GM18868 (cell line): ENCODE results near the gene PRELP.
"Not testable (repeated sequence)": the region's sequence is repeated elsewhere in the genome, so short reads cannot be mapped to it uniquely, and the experiment has no call there.

ENCODE experiments used
- ATAC-seq: cut with Tn5 transposase; IDR thresholded peaks from one replicate; pipeline ENCODE4 v1.9.1; 2021; ENCODE audit warnings: mild to moderate bottlenecking, moderate library complexity; ENCODE audit not compliant: unreplicated experiment

The PRELP gene

DNA sequence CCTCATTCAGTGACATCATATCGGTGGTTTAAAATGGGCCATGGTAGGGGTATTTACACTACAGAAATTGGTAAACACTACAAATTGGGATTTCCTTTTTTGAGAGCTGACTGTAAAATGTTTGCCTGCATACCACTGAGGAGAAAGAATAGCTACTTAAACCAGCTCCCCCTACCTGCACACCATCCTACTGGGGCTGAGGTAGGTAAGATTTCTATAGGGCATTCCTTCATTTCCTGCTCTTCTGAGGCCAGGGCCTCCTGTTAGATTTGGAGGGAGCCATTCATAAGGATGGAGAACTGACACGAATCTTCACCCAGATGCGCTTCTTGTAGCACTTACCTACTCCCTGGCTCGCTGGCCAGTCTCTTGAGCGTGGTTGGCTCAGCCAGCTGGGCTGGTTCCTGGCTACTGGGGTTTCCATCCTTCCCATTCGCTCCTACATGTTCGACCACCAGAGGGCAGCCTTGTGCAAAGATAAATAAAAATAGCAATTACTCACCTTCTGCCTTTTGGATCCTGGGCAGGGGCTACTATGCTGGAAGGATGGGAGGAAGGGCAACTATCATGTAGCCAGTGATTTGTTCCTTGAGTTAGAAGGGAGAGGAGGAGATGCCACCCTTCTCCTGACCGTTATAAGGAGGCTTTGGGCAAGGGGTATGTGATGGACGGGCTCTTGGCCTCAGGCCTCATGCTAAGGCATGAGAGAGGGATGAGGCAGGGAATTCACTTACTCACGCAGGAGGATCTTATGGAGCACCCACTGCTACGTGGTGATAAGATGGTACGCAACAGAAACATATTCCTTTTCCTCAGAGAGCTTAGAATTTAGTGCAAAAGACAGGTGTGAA is 29.0 kb downstream of the PRELP start:
- ATAC-seq, result no peak

DNA sequence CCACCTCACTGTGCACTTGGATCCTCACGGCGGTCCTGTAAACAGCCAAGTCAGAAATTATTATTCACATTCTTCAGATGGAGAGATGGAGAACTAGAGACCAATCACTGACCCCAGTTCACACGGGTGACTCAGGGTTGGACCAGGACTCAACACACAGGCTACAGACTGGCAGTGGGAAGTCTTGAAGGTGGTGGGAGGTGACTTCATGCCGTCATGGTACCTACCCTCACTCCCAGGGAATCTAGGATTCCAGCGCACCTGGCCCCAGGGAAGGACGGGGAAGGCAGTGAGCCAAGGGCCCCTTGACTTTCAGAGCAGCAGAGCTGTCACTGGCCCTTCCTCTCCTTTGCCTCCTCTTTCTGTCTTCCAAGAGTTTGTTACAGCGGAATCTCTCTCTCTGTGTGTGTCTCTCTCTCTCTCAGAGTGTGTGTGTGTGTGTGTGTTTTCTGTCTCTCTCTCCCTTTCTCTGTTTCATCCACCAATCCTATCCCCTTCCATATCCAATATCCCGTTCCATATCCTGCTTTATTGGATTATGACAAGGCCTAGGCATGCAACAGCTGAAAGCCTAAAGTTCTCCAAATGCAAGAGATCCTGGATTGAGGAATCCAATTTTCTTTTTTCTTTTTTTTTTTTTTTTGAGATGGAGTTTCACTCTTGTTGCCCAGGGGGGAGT is 30.1 kb downstream of the PRELP start:
- no peak for ATAC-seq

DNA sequence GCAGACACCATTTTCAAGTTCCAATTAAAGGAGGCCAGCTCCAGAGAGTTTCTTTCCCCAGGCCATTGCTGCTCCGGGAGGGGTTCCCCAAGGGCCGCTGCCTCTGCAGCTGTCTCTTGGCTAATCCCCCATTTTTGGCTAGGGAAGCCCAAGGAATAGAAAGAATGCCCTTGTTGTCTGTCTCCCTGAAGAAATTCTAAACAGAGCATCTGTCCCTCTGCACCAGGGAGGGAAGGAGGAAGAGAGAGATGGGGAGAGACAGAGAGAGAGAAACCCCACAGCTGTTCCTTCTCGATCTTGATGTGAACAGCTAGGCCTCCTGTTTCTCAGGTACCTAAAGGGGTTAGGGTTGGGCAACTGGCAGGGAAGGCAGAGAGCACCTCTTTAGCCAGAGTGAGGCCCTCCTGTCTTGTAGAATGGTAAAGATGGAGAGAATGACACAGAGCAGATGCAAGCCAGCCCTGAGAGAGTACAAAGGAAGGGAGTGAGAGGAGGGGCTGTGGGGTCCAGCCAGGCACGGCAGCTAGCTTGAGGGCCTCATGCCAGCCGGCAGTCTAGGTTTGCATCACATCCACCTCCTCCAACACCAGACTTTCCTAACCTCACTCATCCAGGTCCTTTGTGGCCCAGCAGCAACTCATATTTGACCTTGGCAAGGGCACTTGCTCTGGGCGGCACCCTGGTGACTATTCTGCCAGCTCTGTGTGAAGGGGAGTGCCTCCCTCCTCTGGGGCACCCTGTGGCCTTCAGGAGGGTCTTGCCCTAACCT is 31.4 kb downstream of the PRELP start:
- no peak for ATAC-seq

DNA sequence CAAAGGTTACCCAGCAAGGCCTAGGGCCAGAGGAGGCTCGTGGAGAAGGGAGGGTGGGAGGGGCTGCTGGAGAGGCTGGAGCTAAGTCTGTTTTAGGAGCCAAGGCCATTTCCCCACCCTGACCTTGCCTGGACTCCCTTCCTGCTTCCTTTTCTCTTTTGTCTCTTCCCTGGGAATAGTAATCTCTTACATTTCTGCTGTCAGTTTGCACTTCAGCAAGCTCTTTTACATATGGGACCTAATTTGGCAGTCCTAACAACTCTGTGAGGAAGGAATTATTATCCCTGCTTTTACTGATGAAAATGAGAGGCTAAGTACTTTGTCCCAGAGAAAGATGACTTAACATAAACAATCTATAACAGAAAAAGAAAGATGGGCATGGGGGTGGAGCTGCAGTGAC is 32.2 kb downstream of the PRELP start:
- no peak for ATAC-seq

DNA sequence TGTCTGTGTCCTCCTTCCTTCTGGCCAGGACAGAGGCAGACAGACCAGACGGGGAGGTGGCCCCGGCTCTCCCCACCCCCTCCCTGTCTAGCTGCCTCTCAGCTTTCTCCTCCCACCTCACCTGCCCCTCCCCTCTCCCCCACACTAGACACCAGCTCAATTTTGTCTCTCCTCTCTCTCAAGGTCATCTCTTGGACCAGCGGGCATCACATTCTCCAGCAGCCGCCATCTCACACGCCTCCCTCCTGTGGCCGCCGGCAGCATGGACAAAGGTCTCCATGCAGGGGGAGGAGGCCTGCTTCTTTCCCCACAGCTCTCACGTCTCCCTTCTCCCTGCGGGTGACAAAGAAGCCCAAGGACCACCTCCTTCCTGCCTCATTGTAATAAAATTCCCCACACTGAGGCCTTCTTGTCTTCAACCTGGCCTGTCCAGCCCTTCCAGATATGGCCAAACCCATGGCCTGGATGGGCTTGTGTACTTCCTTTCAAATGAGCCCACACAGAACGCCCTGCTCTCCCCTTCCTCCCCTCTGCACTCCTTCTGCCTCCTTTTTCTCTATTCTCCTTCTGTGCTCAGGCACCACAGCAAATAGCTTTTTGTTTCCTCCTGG is 33.0 kb downstream of the PRELP start:
- ATAC-seq, result no peak

DNA sequence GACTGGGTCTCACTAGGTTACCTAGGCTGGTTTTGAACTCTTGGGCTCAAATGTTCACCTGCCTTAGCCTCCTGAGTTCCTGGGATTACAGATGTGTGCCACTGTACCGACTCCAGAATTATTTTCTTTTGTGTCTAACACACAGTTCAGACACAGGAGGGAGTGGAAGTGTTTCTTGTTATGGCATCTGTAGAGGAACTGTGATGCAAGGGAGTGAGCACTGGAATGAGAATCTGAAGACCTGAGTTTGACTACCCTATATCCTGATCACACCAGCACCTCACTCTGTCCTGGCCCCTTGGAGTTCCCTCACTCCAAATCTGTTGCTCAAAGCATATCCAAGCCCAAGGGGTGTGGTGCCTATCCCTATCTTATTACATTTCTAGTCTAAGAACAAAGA is 33.5 kb downstream of the PRELP start:
- no peak for ATAC-seq

DNA sequence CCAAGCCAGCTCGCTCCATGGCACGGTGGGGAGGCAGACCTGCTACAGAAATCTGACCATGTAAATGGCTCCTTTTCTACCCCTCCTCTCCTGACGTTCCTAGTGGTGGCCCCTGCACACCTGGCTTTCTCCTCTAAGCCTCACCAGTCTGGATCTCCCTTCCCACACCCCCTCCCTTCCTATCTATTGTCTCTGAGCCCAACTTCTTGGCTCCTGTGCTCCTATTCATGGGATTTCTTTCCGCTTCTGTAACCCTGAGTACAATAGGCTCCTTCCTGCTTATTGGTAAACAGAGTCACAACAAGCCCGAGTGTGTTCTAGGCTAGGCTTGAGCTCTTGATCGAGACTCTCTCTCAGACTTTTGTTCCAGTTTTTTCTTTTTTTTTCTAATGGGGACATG is 35.9 kb downstream of the PRELP start:
- ATAC-seq, result no peak

DNA sequence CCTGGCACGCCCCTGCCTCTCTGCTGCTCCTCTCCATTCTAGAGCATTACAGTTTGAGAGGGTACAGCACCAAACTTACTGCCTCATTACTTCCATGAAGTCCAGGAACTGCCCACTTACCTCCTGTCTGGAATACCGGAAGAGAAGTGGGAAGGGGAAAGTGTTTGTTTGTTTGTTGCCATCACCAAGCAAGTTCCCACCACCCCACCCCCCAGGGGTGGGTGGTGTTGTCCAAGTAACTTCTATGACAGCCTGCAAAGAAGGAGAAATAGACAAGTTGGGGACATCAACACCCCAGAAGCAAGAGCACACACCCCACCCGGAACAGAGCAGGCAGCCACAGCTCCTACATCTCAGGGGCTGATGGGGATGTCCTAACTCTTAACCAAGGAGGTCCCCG is 36.3 kb downstream of the PRELP start:
- no peak for ATAC-seq

DNA sequence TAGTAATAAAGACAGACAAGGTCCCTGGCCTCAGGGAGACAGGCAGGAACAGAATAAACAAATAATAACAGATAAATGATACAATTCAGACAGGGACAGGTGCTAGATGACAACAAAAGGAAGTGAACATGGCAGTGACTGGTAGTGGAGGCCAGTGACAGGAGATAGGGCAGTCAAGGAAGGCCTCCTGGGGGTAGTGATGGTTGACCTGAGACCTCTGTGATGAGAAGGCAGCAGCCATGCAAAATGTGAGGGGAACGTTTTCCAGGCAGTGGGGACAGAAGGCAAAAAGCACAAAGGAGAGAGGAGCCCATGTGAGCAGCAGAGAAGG is 36.9 kb downstream of the PRELP start:
- no peak for ATAC-seq

DNA sequence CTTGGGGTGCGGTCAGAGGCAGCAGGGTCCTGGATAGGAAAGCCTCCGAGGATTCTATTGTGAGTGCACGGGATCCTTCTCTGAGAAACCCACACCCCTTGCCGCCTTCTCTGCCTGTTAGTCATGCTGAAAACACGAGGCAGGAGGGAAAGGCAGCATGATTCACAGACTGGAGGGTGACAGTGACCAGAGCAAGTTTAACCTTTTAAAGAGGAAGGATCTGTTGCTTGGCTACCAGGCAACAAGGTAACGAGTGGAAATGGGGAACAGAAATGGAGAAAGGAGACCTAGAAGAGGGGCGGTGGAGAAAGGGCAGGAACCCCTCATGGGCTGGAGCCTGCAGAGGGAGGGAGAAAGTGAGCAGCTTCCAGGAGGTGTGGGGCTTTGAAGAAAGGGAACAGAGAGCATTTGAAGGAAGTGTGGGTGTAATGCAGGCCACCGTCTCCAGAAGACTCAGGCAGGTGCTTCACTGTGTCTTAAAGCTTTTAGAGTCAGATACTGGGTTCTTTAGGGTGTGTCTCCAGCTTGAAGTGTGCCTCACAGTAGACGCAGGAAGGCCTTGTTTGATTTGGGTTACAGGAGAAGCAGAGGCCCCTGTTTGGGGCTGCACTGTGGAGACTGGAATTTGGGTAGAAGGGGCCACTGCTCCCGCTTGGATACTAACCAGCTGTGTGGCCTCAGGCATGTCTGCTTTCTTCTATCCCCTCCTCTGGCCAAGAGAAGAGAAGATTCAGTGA is 37.4 kb downstream of the PRELP start:
- no peak for ATAC-seq

DNA sequence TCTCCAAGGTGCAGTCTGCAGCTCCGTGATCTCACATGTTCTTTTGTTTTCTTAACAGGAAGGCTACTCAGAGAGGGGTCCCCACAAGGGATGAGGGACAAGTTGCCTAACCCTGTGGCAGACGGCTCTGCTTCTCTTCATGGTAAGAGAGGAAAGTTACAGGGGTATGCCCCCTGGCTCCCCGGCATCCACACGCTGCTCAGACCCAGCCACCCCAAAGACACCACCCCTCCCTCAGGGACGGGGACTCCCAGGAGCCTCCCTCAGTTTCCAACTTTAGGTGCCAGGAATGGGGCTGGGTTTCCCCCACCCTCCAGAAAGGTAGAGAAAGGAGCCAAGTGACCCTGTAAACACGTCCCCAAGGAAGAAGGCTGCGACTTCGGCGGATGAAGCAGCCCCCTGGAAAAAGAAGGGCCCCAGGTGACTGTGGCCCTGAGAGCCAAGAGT is 38.0 kb downstream of the PRELP start:
- no peak for ATAC-seq

DNA sequence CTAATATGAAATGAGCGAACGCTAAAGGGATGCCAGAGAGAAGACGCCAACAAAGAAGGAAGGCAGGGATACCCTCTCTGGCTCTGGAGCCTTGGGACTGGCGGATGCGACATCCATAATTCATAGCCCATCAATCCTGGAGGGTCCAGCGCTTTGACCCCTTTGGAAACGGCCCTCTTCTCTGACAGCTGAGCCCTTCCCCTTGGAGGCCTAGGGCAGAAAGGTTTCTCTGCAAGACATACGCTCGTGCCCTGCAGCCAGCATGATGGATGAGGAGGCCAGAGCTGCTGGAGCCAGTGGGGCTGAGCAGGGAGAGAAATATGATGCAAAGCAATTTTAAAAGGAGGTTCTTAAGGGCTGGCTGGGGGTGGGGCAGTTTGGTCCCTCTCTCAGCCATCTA is 40.6 kb downstream of the PRELP start:
- ATAC-seq, result no peak

DNA sequence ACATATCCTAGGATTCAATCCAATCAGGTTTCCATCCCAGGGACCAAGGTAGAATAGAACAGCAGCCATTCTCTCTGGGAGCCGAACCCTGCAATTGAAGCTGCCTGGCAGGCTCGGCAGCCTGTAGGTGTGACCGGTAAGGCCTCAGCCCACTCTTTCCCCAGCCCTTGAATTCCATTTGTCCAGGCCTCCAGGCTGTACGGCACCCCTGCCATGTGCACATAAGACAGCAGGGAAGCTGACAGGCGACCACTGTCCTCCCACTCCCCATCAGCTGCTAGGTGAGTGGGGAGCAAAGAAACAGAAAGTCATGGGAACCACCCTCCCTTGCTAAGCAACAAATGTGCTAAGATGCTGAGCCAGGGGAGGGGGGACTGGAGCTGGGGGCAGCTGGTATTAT is 41.3 kb downstream of the PRELP start:
- no peak for ATAC-seq

DNA sequence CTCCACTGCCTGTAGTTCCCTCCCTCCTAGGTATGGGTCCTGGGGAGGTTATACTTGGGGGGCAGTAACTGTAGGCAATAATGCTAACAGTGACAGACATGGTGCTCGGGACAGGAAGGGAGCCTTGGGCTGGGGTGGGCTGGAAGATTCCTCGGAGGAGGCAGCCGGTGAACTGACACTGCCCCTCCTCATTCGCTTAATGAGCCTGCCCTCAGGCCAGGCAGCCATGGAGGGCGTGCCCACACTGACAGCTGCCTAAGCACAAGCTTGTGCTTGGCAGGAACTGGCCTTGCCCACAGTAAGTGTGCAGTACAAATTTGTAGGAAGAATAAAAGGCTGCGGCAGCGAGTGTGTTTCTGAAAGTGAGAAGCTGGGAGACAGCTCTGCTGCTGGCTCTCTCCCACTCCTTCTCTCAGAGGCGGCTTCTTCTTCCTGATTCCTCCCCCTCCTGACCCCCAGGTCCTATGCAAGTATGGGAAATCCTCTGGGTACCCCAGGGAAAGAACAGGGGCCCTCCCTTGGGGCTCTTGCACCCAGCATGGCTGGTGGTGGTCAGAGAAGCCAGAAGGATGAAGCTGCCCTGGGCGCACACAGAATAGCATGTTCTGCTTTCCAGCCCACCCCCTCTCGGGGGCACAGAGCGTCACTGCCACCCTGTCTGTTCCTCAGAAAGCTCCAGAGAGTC is 42.0 kb downstream of the PRELP start:
- ATAC-seq, result no peak

DNA sequence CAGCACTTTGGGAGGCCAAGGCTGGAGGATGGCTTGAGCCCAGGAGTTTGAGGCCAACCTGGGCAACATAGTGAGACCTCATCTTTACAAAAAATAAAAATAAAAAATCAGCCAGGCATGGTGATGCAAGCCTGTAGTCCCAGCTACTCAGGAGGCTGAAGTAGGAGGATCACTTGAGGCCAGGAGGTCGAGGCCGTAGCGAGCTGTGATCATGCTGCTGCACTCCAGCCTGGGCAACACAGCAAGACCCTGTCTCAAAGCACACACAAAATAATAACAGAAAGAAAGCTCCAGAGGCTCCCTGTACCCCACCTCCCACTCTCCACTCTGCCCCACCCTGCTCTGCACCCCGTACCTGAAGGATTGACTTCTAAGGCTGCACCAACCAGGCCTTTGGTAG is 42.5 kb downstream of the PRELP start:
- ATAC-seq, result not testable (repeated sequence)

DNA sequence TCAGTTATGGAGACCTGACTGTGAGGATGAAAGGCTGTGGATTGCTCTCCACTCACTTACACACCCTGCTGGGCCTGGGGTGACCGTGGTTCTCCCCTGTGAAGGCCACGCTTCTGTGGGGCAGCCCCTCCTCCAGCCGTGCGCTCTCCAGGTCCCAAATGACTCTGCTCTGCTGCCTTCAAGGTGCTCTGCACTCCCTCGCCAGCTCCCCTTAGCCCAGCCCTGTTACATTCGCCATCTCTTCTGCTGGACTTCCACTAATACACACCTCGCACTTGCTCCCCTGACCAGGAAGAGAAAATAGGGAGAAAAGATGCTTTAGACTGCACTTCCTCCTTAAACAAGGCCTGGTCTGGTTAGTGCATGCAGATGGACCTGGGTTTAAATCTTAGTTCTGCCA is 42.9 kb downstream of the PRELP start:
- ATAC-seq, result no peak

DNA sequence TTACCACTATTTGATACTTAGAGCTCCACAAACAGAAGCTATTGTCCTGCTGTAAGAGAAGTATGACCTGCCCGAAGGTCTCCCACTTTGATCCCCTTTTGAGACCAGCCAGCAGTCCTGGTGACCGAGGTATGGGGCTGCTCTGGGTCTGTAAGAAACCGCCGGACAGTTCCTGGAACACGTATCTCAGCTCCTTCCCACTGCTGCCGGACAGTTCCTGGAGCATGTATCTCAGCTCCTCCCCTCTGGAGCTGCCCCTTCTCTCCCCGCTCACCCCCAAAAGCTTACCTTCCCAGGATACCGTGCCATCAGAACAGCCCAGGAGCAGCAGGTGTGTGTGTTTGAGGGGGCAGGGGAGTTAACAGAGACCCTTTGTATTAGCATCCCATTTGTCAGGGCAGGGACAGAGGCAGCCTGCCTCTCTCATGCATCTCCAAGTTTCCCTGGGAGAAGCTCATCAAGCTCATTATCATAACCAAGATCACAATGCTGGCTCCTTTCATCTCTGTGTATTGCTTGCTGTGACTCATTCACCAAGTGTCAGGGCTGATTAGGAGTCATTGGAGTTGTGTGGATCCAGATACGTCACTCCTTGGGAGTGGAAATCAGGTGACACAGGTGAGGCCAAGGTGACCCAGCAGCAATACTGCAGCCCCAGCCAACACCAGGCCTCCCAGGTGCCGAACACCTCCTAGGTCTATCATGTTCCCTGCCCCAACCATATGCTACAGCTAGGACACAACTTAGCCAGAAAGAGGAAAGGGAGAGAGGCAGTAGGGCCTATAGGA is 43.6 kb downstream of the PRELP start:
- ATAC-seq, result no peak

DNA sequence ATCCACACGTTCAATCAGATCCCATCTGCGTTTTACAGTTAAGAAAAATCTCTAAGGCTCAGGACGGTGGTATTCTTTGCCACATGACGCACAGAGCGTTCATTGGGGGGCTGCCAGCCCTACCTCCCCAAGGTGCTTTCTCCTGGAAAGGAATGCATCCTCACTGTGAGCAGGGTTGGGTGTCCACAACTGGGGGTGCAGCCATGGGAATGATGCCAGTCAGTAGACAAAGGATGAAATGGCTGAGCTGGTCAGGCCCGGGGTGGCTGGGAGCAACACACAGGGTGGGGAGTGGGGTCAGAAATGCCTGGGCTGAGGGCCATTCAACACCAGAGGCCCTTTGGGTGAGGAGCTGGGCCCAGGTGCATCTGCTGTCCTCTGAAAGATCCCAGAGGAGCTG is 44.3 kb downstream of the PRELP start:
- ATAC-seq, result no peak

DNA sequence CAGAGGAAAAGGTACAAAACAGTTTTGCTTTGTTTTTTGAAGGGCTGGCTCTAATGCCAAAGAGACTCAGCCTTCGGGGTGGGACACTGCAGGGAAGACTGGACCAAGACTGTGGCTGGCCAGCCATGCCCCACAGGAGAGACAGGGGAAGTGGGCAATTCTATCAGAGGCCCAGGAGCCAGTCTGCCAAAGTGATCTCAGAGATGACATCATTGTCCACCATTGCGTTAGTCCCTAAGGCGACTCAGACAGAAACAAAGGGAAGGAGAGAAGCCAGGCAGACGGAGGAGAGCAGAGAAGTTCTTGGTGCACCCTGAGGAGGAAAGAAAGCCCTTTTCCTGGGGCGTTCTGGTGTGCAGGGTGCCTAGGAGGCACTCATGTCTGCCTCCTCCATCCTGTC is 44.7 kb downstream of the PRELP start:
- ATAC-seq, result no peak
